NK-92 (cell line): ENCODE measurements around the gene ABCD1.
"Not testable (repeated sequence)": the region's sequence is repeated elsewhere in the genome, so short reads cannot be mapped to it uniquely, and the experiment has no call there.

Source experiments
- DNase-seq: peaks from one replicate; lab custom pipeline; 2025; ENCODE audit not compliant: unreplicated experiment; lab: John Stamatoyannopoulos, UW

Gene ABCD1

GRCh38 chrX:153724252-153725038 is at the start of gene ABCD1, which contains the start of gene BCAP31:
ABCD1 (plus strand) TSS chrX:153724856; CDS start chrX:153725267, 411 bp downstream.
BCAP31 (minus strand) TSS chrX:153724387; CDS start chrX:153723244, 1,143 bp downstream.
- peak; percentile 46 for DNase-seq

- no peak for DNase-seq
These were observed 43.5 kb upstream of the ABCD1 start for GRCh38 chrX:153681175-153681574.

DNA sequence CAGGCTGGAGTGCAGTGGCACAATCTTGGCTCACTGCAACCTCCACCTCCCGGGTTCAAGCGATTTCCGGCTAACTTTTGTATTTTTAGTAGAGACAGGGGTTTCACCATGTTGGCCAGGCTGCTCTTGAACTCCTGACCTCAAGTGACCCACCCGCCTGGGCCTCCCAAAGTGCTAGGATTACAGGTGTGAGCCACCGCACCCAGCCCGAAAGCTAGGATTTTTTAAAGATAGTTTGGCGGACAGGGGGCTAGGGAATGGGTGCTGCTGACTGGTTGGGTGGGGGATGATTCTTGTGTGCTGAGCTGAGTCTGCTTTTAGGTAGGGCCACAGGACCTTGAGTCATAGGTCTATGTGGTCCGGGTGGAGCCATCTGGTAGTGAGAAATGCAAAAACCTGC is 41.2 kb upstream of the ABCD1 start:
- not testable (repeated sequence) for DNase-seq

DNA sequence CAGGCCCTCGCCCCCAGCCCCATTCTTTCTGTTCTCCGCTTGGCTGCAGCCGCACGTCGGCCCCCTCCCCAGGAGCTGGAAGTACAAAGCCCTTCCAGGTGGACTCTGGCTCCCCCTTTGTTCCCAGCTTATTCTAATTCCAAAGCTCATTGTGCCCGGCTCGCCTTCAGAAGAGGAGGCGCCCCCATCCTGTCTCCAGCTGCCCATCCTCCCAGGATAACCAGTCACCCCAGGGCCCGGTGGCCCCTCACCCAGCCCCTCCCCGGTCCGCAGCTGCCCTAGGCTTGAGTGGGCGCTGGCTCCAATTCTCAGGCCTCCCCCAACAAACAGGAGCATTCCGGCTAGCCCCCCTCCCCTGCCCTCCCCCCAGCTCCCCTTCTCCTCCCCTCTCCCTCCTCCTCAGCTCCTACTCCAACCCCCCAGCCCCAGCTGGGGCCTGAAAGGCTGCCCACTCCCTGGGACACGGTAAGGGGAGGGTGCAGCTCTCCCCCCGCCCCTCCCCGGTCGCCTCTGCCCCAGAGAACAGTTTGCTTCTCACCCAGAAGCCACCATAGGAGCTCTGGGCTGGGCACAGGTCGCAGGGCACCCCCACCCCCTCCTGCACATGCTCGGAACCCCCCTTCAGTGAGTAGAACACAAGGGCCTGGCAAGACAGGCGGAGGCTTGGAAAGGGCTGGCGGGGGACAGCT is 40.0 kb upstream of the ABCD1 start:
- no peak for DNase-seq

DNA sequence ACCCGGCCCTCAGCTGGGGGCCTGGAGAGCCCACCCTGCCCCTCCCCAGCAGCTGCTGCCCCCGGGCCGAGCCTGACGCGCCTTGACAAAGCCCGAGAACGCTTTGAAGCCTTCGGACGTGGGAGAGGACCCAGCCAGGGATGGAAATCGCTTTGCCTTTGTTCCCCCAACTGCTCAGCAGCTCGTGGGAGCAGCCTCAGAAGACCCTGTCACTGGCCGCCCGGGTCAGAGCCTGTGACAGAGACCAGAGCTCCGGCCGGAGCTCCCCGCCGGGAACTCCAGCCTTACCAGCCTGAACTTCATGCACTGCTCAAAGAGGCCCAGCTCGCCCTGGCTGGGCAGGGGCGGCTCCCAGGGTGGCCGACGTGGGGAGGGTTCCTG is 39.5 kb upstream of the ABCD1 start:
- no peak for DNase-seq

DNA sequence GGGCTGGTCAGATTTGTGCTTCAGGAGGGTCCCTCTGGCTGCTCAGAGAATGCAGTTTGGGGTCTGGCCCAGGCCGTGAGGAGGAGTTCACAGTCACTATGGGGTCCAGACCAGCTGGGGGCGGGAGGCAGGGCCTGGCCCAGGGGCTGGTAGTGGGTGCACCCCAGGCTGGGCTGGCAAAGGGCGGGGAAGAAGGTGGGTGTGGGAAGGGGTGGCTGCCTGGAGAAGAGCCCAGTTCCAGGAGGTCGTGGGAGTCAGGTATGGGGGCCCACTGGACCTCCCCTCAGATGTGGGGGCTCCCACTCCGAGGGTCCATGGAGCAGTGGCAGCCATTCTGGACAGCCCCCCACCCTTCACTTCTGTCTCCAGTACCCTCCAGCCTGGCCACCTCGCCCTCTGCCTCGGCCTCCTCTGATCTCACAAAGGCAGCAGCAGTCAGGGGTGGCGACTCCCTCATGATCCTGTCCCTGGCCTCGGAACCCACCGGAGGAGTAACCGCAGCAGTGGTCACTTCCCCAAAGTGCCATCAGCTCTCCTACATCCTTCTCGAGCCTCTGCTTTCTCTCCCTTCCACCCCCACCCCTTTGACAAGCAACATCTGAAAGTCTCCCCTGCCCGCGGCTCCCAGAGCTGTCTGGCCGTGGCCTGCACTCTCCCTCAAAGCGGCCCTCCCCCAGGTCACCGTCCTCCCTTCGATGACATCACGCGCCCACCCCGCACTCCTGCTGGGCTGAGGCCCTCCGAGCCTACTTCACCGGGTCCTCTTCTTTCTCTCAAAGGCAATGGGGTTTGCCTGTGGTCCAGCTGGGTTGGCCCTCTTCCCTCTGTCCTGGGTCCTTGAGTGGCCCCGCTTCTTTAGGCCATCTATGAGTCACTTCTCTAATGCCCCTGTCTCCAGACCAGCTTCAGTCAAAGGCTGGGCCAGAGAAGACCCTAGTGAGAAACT is 38.6 kb upstream of the ABCD1 start:
- DNase-seq = no peak

DNA sequence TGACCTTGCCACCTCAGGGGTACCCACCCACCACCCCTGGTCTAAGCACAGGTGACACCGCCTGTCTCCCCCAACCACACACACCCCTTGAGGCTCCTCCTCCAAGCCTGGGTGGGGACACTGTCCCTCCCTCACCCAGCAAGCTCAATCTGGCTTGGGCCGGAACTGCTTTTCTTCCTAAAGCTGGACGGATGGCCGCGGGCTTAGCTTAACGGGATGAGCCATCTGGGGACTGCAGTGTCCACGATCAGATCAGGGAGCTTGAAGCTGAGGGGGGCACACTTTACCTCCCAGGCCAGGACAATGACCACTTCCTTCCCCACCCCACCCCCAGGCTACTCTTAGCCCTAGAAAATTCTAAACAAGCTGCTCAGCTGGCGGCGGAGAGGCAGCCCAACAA is 37.9 kb upstream of the ABCD1 start:
- DNase-seq = no peak

GRCh38 chrX:153687121-153688039 is 37.3 kb upstream of the ABCD1 start, which contains the start of gene SLC6A8:
SLC6A8 (plus strand) TSS chrX:153687926; CDS start chrX:153688575, 649 bp downstream.
- no peak for DNase-seq

GRCh38 chrX:153688071-153688470 is 36.6 kb upstream of the ABCD1 start:
- DNase-seq = no peak

DNA sequence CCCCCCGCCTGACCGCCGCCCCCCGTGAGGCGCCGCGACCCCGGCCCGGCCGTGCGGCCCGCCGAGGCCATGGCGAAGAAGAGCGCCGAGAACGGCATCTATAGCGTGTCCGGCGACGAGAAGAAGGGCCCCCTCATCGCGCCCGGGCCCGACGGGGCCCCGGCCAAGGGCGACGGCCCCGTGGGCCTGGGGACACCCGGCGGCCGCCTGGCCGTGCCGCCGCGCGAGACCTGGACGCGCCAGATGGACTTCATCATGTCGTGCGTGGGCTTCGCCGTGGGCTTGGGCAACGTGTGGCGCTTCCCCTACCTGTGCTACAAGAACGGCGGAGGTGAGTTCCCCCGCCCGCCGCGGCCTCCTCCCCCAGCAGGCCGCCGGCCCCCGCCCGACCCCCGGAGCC is 36.1 kb upstream of the ABCD1 start:
- DNase-seq = no peak

DNA sequence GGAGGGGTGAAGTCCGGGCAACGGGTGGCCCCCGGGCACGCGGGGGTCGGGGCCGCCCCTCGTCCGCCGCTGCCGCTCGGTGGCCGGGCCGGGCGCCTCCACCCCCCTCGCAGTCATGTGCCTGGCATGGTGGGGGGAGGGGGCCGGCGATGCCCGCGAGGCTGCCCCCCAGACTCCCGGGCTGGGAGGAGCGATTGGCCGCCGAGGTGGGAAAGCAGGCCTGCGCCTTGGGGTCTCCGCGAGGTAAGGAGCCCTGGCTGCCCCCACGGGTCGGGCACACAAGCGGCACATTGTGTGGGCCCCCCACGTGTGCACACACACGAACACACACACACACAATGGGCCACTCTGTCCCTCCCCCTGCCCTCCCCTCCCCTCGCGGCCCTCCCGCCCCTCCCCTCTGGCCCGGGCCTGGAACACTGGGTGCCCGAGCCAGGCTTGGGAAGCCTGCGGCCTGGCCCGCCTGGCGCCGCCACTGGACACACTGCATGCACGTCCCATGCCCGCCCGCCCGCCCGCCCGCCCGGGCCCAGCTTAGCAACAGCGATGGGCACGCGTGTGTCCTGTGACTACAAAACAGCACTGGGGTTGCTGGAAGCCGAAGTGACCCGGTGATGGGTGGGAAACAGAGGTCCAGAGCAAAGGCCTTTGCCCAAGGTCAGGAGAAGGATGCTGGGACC is 35.6 kb upstream of the ABCD1 start:
- DNase-seq = no peak

- DNase-seq = no peak
These were observed 34.8 kb upstream of the ABCD1 start for GRCh38 chrX:153689654-153690465.

GRCh38 chrX:153690466-153690865 is 34.2 kb upstream of the ABCD1 start:
- no peak for DNase-seq

GRCh38 chrX:153691032-153691827 is 33.4 kb upstream of the ABCD1 start:
- not testable (repeated sequence) for DNase-seq

- DNase-seq = no peak
These were observed 32.7 kb upstream of the ABCD1 start for GRCh38 chrX:153692003-153692402.

DNA sequence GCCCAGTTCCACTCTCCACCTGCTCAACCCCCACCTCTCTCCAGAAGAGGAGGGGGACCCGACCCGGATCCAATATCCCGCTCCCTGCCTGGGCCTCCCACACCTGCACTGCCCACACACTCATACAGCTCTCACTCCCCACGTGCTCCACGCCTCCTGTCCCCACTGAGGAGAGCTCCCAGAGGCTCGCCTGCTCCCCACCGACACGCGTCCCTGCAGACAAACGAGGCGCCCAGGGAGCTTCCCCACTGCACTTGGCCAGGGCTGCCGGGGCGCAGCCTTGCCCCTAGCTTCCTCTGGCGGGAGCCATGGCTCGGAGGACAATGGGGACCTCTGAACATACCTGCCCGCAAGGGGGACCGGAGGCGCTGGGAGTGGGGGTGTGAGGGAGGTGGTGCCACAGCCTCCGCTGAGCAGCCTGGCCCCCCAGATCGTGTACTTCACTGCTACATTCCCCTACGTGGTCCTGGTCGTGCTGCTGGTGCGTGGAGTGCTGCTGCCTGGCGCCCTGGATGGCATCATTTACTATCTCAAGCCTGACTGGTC is 32.0 kb upstream of the ABCD1 start:
- no peak for DNase-seq

- no peak for DNase-seq
These were observed 31.2 kb upstream of the ABCD1 start for GRCh38 chrX:153693216-153694086.
